H1 (cell line): ENCODE measurements around the gene CNIH1.
"Not testable (repeated sequence)": the region's sequence is repeated elsewhere in the genome, so short reads cannot be mapped to it uniquely, and the experiment has no call there.

Experiments used
- CHD2 ChIP-seq: IDR thresholded peaks from 2 replicates; pipeline ENCODE4 v1.6.1; 2012; ENCODE audit warnings: low read length, improper control_type of control experiment
- EP300 ChIP-seq, 2 experiments: IDR thresholded peaks; 1 replicate in 1 of 2; 2 replicates in 1 of 2; pipeline ENCODE4 v1.6.1; 2011 to 2012; ENCODE audit warnings: low read depth in 2 of 2, low read length in 2 of 2, mild to moderate bottlenecking in 2 of 2, borderline replicate concordance in 1 of 2, inconsistent platforms in 1 of 2, moderate library complexity in 1 of 2
- FOSL1 ChIP-seq: IDR thresholded peaks from 2 replicates; pipeline ENCODE4 v1.6.1; 2011; ENCODE audit warnings: mild to moderate bottlenecking, low read depth, low read length, moderate library complexity; ENCODE audit not compliant: insufficient read depth
- MAFK ChIP-seq: IDR thresholded peaks from 2 replicates; pipeline ENCODE4 v1.6.1; 2012; ENCODE audit warnings: low read depth, mild to moderate bottlenecking, improper control_type of control experiment, low read length
- POLR2A ChIP-seq, 2 experiments: IDR thresholded peaks; 1 replicate in 1 of 2; 2 replicates in 1 of 2; pipeline ENCODE4 v1.6.1; 2011; ENCODE audit warnings: low read depth in 2 of 2, low read length in 2 of 2, mild to moderate bottlenecking in 2 of 2; ENCODE audit errors: control extremely low read depth in 1 of 2
- POLR2AphosphoS5 ChIP-seq: IDR thresholded peaks from 2 replicates; pipeline ENCODE4 v1.6.1; 2011; ENCODE audit warnings: low read depth, low read length
- TBP ChIP-seq: IDR thresholded peaks from 2 replicates; pipeline ENCODE4 v1.6.1; 2011; ENCODE audit warnings: low read depth, low read length, improper control_type of control experiment
- TEAD4 ChIP-seq: IDR thresholded peaks from 2 replicates; pipeline ENCODE4 v1.6.1; 2012; ENCODE audit warnings: low read depth, low read length, inconsistent platforms, mixed read lengths
- YY1 ChIP-seq: IDR thresholded peaks from 2 replicates; pipeline ENCODE4 v1.6.1; 2011; ENCODE audit warnings: low read depth, mild to moderate bottlenecking, low read length
- ZNF274 ChIP-seq: IDR thresholded peaks from 2 replicates; pipeline ENCODE4 v1.7.0; 2012; ENCODE audit warnings: low read length, borderline replicate concordance; ENCODE audit errors: extremely low read depth
- TF ChIP-seq, protein P1 (sequence below), 3 experiments: IDR thresholded peaks; 1 replicate in 2 of 3; 2 replicates in 1 of 3; pipeline versions ENCODE4 v1.5.1 to v1.6.1; 2011; ENCODE audit warnings: low read length in 3 of 3, mild to moderate bottlenecking in 3 of 3, inconsistent platforms in 2 of 3, low read depth in 1 of 3, moderate library complexity in 1 of 3; ENCODE audit not compliant: insufficient read depth in 1 of 3; ENCODE audit errors: control extremely low read depth in 1 of 3
- TF ChIP-seq, protein P2 (sequence below): IDR thresholded peaks from 2 replicates; pipeline ENCODE4 v1.6.1; 2011; ENCODE audit warnings: low read length, improper control_type of control experiment
- TF ChIP-seq, protein P3 (sequence below): IDR thresholded peaks from 2 replicates; pipeline ENCODE4 v1.6.1; 2012; ENCODE audit warnings: inconsistent platforms

DNA sequence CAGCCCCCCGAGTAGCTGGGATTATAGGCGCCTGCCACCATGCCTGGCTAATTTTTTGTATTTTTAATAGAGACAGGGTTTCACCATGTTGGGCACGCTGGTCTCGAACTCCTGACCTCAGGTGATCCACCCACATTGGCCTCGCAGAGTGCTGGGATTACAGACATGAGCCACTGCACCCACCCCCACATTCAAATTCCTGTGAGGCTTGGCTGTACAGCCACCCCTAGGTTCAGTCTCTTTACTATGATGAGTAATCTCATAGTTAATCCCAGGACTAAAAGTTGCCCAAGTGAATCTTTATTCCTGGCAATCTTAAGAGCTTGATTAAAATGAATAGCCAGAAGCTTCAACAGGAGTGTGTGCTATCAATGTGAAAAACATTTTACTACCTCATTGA is 12.8 kb upstream of the CNIH1 start:
- TF ChIP-seq YY1; TBP; TEAD4; POLR2A (IDR thresholded peaks at IDR 0.05; ENCODE audit: control extremely low read depth in 1 of 2, low read depth in 2 of 2, low read length in 2 of 2); POLR2AphosphoS5; FOSL1; EP300 (IDR thresholded peaks at IDR 0.05; ENCODE audit: borderline replicate concordance in 1 of 2, low read depth in 2 of 2, low read length in 2 of 2); CHD2; MAFK; ZNF274: not testable (repeated sequence)
- TF ChIP-seq, protein P1, sequence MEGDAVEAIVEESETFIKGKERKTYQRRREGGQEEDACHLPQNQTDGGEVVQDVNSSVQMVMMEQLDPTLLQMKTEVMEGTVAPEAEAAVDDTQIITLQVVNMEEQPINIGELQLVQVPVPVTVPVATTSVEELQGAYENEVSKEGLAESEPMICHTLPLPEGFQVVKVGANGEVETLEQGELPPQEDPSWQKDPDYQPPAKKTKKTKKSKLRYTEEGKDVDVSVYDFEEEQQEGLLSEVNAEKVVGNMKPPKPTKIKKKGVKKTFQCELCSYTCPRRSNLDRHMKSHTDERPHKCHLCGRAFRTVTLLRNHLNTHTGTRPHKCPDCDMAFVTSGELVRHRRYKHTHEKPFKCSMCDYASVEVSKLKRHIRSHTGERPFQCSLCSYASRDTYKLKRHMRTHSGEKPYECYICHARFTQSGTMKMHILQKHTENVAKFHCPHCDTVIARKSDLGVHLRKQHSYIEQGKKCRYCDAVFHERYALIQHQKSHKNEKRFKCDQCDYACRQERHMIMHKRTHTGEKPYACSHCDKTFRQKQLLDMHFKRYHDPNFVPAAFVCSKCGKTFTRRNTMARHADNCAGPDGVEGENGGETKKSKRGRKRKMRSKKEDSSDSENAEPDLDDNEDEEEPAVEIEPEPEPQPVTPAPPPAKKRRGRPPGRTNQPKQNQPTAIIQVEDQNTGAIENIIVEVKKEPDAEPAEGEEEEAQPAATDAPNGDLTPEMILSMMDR (IDR thresholded peaks at IDR 0.05; ENCODE audit: control extremely low read depth in 1 of 3, insufficient read depth in 1 of 3, low read depth in 1 of 3, low read length in 3 of 3), result not testable (repeated sequence)
- TF ChIP-seq, protein P2, sequence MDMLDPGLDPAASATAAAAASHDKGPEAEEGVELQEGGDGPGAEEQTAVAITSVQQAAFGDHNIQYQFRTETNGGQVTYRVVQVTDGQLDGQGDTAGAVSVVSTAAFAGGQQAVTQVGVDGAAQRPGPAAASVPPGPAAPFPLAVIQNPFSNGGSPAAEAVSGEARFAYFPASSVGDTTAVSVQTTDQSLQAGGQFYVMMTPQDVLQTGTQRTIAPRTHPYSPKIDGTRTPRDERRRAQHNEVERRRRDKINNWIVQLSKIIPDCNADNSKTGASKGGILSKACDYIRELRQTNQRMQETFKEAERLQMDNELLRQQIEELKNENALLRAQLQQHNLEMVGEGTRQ, result not testable (repeated sequence)
- TF ChIP-seq, protein P3, sequence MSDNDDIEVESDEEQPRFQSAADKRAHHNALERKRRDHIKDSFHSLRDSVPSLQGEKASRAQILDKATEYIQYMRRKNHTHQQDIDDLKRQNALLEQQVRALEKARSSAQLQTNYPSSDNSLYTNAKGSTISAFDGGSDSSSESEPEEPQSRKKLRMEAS, result not testable (repeated sequence)
